Measurements from ENCODE around the gene PCBP3. TPM values are rescaled to one million over a fixed set of nuclear protein-coding genes. Genes with fewer than 3 reads are reported as not detected.

PCBP3 gene
- total RNA-seq, 4 donors from 2014 or later: 0.77 to 8.6 (median 3.2) TPM; not detected in 1

DNA sequence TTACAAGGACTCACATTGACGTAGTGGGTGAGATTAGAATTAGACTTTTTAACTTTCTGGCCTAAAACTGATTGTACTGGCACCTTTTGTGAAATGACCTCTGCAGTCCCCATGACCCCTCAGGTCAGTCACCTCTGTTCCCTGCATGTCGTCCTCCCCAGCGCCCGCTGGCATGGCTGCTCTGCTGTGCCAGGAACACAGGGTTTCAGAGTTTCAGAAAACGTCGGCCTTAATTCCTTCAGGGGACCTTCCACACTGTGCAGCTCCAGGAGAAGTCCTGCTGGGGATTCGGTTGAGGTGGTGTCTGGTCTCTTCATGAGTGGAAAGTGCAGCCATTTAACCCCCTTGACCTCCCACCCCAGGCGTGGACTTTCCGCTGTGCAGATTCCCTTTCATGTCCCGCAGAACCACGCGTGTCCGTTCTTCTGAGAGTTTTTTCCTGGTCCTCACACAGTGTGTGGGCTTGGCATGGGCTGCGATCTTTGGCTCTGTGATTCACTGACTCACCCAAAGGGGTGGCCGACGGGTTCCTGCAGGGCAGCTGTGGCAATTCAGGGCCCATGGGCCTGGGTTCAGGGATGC lies 179.7 kb downstream of the PCBP3 start:
- no peaks in the 10 kb centered on the region for H3K36me3 ChIP-seq
- H3K4me1 ChIP-seq: peaks cover 0 to 8% of the 10 kb centered on the region in 2 donors
- H3K27ac ChIP-seq: peak overlapping the region in 1 of 2 donors; percentile 57
- H3K27me3 ChIP-seq: no peaks in the 10 kb centered on the region
- intact Hi-C loops (cut with DNase I; ENCODE audit: low total_unique reads): no loop called here
- H3K9me3 ChIP-seq: no peaks in the 10 kb centered on the region
- H3K4me3 ChIP-seq: no peak overlapping the region
- peak in 1 of 2 donors; percentile 18 for DNase-seq
- TF ChIP-seq, protein P1, sequence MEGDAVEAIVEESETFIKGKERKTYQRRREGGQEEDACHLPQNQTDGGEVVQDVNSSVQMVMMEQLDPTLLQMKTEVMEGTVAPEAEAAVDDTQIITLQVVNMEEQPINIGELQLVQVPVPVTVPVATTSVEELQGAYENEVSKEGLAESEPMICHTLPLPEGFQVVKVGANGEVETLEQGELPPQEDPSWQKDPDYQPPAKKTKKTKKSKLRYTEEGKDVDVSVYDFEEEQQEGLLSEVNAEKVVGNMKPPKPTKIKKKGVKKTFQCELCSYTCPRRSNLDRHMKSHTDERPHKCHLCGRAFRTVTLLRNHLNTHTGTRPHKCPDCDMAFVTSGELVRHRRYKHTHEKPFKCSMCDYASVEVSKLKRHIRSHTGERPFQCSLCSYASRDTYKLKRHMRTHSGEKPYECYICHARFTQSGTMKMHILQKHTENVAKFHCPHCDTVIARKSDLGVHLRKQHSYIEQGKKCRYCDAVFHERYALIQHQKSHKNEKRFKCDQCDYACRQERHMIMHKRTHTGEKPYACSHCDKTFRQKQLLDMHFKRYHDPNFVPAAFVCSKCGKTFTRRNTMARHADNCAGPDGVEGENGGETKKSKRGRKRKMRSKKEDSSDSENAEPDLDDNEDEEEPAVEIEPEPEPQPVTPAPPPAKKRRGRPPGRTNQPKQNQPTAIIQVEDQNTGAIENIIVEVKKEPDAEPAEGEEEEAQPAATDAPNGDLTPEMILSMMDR (IDR thresholded peaks at IDR 0.05): no peak
- no peak for TF ChIP-seq POLR2A (IDR thresholded peaks at IDR 0.05)

DNA sequence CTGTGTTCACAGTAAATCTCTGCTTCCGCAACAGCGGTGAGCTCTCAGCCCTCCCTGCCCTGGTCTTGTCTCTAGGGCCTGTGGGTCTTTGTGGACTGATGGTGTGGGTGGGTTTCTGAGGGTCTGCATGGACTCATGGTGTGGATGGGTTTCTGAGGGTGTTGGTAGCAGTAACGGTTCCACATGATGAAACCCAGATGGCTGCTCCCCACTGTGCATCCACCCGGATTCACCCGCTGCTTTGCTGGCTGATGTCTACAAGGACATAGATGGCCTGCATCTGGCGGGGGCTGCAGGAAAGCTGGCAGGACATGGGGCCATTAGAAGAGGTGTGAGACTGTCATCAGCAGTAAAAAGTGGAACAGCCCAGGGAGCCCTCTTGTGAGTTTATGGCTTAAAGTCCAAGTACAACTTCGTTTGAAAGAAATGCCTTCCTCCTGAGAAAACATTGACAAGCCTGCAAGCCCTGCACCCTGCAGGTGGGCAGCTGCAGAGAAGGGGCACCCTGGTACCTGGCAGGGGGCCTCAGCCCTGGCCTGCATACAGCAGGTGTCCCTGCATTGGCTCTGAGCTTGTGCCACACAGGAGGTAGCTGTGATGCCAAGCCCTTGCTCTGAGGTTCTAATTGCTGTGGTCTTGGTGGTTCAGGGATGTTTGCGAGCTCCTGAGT lies 181.2 kb downstream of the PCBP3 start:
- peaks cover 0 to 8% of the 10 kb centered on the region in 2 donors for H3K4me1 ChIP-seq
- DNase-seq: peak in 1 of 2 donors; percentile 10
- TF ChIP-seq POLR2A (IDR thresholded peaks at IDR 0.05): no peak
- TF ChIP-seq, protein P1 (IDR thresholded peaks at IDR 0.05): no peak
- no peak overlapping the region for H3K27ac ChIP-seq
- H3K4me3 ChIP-seq: no peak overlapping the region
- no peaks in the 10 kb centered on the region for H3K9me3 ChIP-seq
- no peaks in the 10 kb centered on the region for H3K36me3 ChIP-seq
- no peaks in the 10 kb centered on the region for H3K27me3 ChIP-seq
- intact Hi-C loops (cut with DNase I; ENCODE audit: low total_unique reads): no loop called here

DNA sequence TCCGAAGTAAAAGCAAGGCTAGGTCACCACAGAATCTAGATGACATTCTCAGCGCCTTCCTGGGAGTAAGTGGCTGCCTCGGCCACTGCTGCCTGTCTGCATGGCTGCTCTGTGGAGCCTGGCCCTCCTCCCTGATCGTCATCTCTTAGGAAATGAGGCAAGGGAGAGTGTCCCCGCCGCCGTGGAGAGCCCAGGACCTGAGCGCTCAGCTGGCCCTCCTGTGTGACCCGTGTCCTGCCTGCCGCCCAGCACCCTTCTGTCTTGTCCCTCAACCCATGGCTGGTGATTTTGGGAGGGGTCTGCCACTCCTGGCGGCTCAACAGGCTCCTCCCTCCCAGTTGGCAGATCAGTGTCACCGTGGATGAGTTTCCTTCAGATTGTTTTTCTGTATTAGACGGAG lies 181.7 kb downstream of the PCBP3 start:
- no peak overlapping the region for H3K27ac ChIP-seq
- H3K4me3 ChIP-seq: no peak overlapping the region
- H3K9me3 ChIP-seq: no peaks in the 10 kb centered on the region
- peak in 1 of 2 donors; percentile 9 for DNase-seq
- intact Hi-C loops (cut with DNase I; ENCODE audit: low total_unique reads): no loop called here
- peaks cover 0 to 8% of the 10 kb centered on the region in 2 donors for H3K4me1 ChIP-seq
- no peaks in the 10 kb centered on the region for H3K36me3 ChIP-seq
- no peak for TF ChIP-seq POLR2A (IDR thresholded peaks at IDR 0.05)
- TF ChIP-seq, protein P1 (IDR thresholded peaks at IDR 0.05): no peak
- no peaks in the 10 kb centered on the region for H3K27me3 ChIP-seq

DNA sequence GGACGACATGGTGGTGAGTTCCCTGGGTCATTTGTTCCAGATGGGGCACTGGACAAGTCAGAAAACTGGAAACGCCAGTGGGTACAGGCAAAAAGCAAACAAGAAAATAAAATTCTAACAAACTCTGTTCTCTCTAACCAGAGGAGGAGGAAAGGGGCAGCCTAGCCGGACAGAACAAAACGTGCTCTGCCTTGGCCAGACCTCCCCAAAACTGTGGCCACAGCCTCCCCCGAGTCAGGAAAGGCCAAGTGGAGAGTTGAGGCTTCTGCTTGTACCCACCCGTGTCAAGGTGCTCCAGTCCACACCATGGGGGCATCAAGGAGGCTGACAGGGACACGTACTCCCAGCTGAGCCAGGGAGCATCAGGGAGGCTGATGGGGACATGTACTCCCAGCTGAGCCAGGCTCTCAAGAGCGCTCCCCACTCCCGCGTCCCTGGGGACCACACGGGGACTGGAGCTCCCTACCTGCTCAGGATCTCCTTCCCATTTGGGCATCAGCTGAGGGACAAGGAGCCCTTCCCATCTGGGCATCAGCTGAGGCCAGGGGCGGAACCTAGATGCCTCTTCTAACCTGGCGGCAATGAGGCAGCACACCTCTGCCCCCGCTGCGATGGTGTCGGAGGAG lies 183.3 kb downstream of the PCBP3 start:
- intact Hi-C loops (cut with DNase I; ENCODE audit: low total_unique reads): no loop called here
- Histone ChIP-seq H3K36me3 (no peaks in the 10 kb centered on the region), H3K4me1 (no peaks in the 10 kb centered on the region), H3K4me3 (no peak overlapping the region), H3K27me3 (no peaks in the 10 kb centered on the region), H3K27ac (no peak overlapping the region), H3K9me3 (no peaks in the 10 kb centered on the region)
- DNase-seq: no peak
- TF ChIP-seq POLR2A (IDR thresholded peaks at IDR 0.05): no peak
- TF ChIP-seq, protein P1 (IDR thresholded peaks at IDR 0.05): no peak

DNA sequence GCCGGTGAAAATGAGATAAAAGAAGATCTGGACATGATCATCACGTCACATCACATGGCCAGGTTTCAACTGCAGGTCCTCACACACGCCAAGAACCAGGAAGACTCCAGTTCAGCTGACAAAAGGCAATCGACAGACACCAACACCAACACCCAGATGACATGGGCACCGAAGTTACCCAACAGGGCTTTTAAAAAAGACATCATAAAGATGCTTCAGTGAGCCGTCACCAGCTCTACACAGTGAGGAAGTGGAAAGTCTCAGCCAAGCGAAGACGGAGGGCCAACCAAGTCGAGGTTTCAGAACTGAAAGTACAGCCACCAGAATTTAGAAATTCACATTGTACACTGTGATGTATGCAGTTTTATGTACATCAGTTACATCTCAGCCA lies 183.8 kb downstream of the PCBP3 start:
- H3K9me3 ChIP-seq: no peaks in the 10 kb centered on the region
- H3K4me3 ChIP-seq: no peak overlapping the region
- H3K36me3 ChIP-seq: no peaks in the 10 kb centered on the region
- no peaks in the 10 kb centered on the region for H3K4me1 ChIP-seq
- TF ChIP-seq, protein P1 (IDR thresholded peaks at IDR 0.05): no peak
- TF ChIP-seq POLR2A (IDR thresholded peaks at IDR 0.05): no peak
- intact Hi-C loops (cut with DNase I; ENCODE audit: low total_unique reads): no loop called here
- no peak overlapping the region for H3K27ac ChIP-seq
- H3K27me3 ChIP-seq: no peaks in the 10 kb centered on the region
- DNase-seq: no peak
